AG04449 (cell line): ENCODE measurements around the gene CFAP221.

Experiments
- CTCF ChIA-PET: fragments of 350-600 bp; formaldehyde crosslinking; extraction: SDS; loops from one replicate; lab custom pipeline; 2021; ENCODE audit warnings: antibody characterized with exemption; lab: Yijun Ruan, JAX
- POLR2A ChIA-PET: fragments of 400-600, 350-600 bp; formaldehyde crosslinking; extraction: SDS; loops from one replicate; lab custom pipeline; 2020; ENCODE audit warnings: antibody characterized with exemption, inconsistent platforms; lab: Yijun Ruan, JAX
- DNase-seq: peaks from one replicate; pipeline ENCODE4 v3.0.0-alpha.2; 2010; ENCODE audit warnings: low read depth, low spot score
- H3K4me3 ChIP-seq: 2 replicates; pipeline ENCODE4 v1.5.1; 2011; ENCODE audit warnings: low read depth, mild to moderate bottlenecking, control low read depth, low read length
- CTCF ChIP-seq: IDR thresholded peaks from one replicate; pipeline ENCODE4 v1.5.1; 2011; ENCODE audit warnings: mild to moderate bottlenecking, moderate library complexity, low read length, control low read depth, inconsistent platforms; ENCODE audit not compliant: insufficient read depth; ENCODE audit errors: missing control alignments

CFAP221 gene

GRCh38 chr2:119513832-119514231 is 30.4 kb upstream of the CFAP221 start:
- TF ChIP-seq CTCF = no peak
- DNase-seq = no peak
- H3K4me3 ChIP-seq = no peak overlapping the region
- CTCF ChIA-PET = no interaction called here
- POLR2A ChIA-PET = no interaction called here

GRCh38 chr2:119516121-119516520 is 28.1 kb upstream of the CFAP221 start:
- no peak for DNase-seq
- POLR2A ChIA-PET = no interaction called here

GRCh38 chr2:119517433-119517832 is 26.8 kb upstream of the CFAP221 start:
- ChIA-PET POLR2A (no interaction called here), CTCF (interaction anchor here (1.0 to 1.5 kb wide), 6 partner anchors 11 to 1163 kb away, joined by 3 to 6 read pairs (median 4); no protein-coding TSS in a partner anchor)
- DNase-seq = no peak
- peak; percentile 72 for TF ChIP-seq CTCF
- H3K4me3 ChIP-seq = no peak overlapping the region

More at GRCh38 chr2:119516121-119516520, 28.1 kb upstream of the CFAP221 start:
- H3K4me3 ChIP-seq = no peak overlapping the region
- no peak for TF ChIP-seq CTCF
- CTCF ChIA-PET = interaction anchor here (1.2 to 1.5 kb wide), 3 partner anchors 14 to 659 kb away, joined by 3 to 4 read pairs (median 3); no protein-coding TSS in a partner anchor

- H3K4me3 ChIP-seq = no peak overlapping the region
- TF ChIP-seq CTCF = no peak
- no peak for DNase-seq
- ChIA-PET CTCF (interaction anchor here (1.3 to 1.5 kb wide), 2 partner anchors 12 to 134 kb away, joined by 3 to 6 read pairs; no protein-coding TSS in a partner anchor), POLR2A (no interaction called here)
Observed at GRCh38 chr2:119518401-119519056, 25.7 kb upstream of the CFAP221 start.

- no peak for TF ChIP-seq CTCF
- ChIA-PET POLR2A (no interaction called here), CTCF (interaction anchor here (1.5 kb wide), 1 partner anchor 134 kb away, joined by 3 read pairs; no protein-coding TSS in a partner anchor)
- H3K4me3 ChIP-seq = no peak overlapping the region
- no peak for DNase-seq
Observed at GRCh38 chr2:119519057-119519408, 25.2 kb upstream of the CFAP221 start.

GRCh38 chr2:119520696-119521432 is 23.4 kb upstream of the CFAP221 start:
- ChIA-PET POLR2A (no interaction called here), CTCF (no interaction called here)
- DNase-seq = no peak
- no peak overlapping the region for H3K4me3 ChIP-seq
- TF ChIP-seq CTCF = no peak
